Measurements from ENCODE around the gene TMSB4Y.
A peak's percentile ranks its signal among the peaks of the same experiment; 100 is the strongest.

Gene TMSB4Y

DNA sequence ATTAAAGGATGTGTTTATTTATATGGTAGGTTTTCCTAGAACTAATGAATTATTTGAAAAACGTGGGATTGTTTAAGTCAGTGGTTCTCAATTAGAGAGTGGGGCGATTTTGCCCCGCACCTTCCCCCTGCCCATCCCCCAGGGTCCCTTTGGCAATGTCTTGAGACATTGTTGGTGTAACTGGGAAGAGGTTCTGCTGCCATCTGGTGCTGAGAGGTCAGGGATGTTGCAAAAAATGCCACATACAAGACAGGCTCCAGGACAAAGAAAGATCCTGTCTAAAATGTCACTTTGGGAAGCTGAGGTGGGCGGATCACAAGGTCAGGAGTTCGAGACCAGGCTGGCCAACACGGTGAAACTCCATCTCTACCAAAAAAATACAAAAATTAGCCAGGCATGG is 25.8 kb downstream of the TMSB4Y start:
- H3K4me1 ChIP-seq (ENCODE audit: control insufficient read depth in 1 of 2, insufficient read depth in 2 of 2, low read length in 2 of 2): no peaks in the 10 kb centered on the region
- H3K4me3 ChIP-seq (ENCODE audit: low read depth, low read length): no peak overlapping the region
- no peaks in the 10 kb centered on the region for H3K9me3 ChIP-seq (ENCODE audit: insufficient read depth, low read depth, low read length)
- H3K18ac ChIP-seq (ENCODE audit: low read length): no peak overlapping the region
- no peak overlapping the region for H3K14ac ChIP-seq (ENCODE audit: low read length)
- H4K12ac ChIP-seq (ENCODE audit: low read depth, low read length): no peak overlapping the region
- H2AFZ ChIP-seq (ENCODE audit: insufficient read depth, low read length, poor library complexity): no peak overlapping the region
- H4K8ac ChIP-seq (ENCODE audit: low read depth, low read length): no peak overlapping the region
- no peak overlapping the region for H3K4ac ChIP-seq (ENCODE audit: low read depth, low read length)
- H4K91ac ChIP-seq (ENCODE audit: low read depth, low read length): no peak overlapping the region
- no peak overlapping the region for H3K9ac ChIP-seq (ENCODE audit: low read length)
- no peaks in the 10 kb centered on the region for H3K79me1 ChIP-seq (ENCODE audit: low read length)
- H3K36me3 ChIP-seq (ENCODE audit: control insufficient read depth in 1 of 2, insufficient read depth in 2 of 2, low read length in 2 of 2): no peaks in the 10 kb centered on the region
- no peak overlapping the region for H2BK12ac ChIP-seq (ENCODE audit: low read length)
- H3K27me3 ChIP-seq (ENCODE audit: insufficient read depth, low read length): no peaks in the 10 kb centered on the region
- no CpG with 5 or more reads among the region's 6 CpGs for WGBS (ENCODE audit: extremely low coverage, insufficient coverage, insufficient read length)
- H2AK5ac ChIP-seq (ENCODE audit: low read length): no peak overlapping the region
- peak in 1 of 2 donors; percentile 35 for DNase-seq
- no peak overlapping the region for H2BK5ac ChIP-seq (ENCODE audit: low read depth, low read length, poor library complexity)
- H3K4me2 ChIP-seq (ENCODE audit: low read length): no peak overlapping the region
- no peaks in the 10 kb centered on the region for H3K79me2 ChIP-seq (ENCODE audit: control insufficient read depth, insufficient read depth, low read length, poor library complexity)
- no peak overlapping the region for H3K23ac ChIP-seq (ENCODE audit: low read length)
- H3K27ac ChIP-seq (ENCODE audit: low read depth, low read length): no peak overlapping the region
- H2BK120ac ChIP-seq (ENCODE audit: insufficient read depth, low read length, poor library complexity): no peak overlapping the region

DNA sequence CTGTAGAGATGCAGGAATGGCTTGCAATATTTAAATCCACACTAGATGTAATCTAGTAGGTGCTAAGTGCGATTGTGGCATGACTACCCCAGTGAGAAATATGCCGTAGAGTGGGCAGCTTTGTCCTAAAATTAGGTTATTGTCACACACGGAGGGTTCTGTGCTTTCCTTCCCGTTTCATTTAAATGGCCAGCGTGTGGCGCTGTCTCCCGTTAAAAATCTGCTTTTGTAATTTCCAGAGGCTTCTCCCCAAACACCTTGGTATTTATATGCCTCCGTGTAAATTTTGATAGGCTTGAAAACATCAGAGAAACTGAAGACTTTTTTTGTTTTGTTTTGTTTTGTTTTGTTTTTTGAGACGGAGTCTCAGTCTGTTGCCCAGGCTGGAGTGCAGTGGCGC is 34.9 kb downstream of the TMSB4Y start:
- Histone ChIP-seq H2BK120ac (ENCODE audit: insufficient read depth, low read length, poor library complexity) (no peak overlapping the region), H3K27me3 (ENCODE audit: insufficient read depth, low read length) (no peaks in the 10 kb centered on the region), H4K8ac (ENCODE audit: low read depth, low read length) (peak overlapping the region; percentile 54), H3K36me3 (ENCODE audit: control insufficient read depth in 1 of 2, insufficient read depth in 2 of 2, low read length in 2 of 2) (no peaks in the 10 kb centered on the region), H4K12ac (ENCODE audit: low read depth, low read length) (no peak overlapping the region), H3K4me3 (ENCODE audit: low read depth, low read length) (no peak overlapping the region), H3K27ac (ENCODE audit: low read depth, low read length) (no peak overlapping the region), H3K23ac (ENCODE audit: low read length) (no peak overlapping the region), H2BK5ac (ENCODE audit: low read depth, low read length, poor library complexity) (no peak overlapping the region), H3K79me1 (ENCODE audit: low read length) (no peaks in the 10 kb centered on the region), H4K91ac (ENCODE audit: low read depth, low read length) (peak overlapping the region; percentile 37), H3K4ac (ENCODE audit: low read depth, low read length) (no peak overlapping the region), H3K9ac (ENCODE audit: low read length) (no peak overlapping the region), H3K14ac (ENCODE audit: low read length) (no peak overlapping the region), H2BK12ac (ENCODE audit: low read length) (no peak overlapping the region), H3K4me1 (ENCODE audit: control insufficient read depth in 1 of 2, insufficient read depth in 2 of 2, low read length in 2 of 2) (no peaks in the 10 kb centered on the region), H3K4me2 (ENCODE audit: low read length) (no peak overlapping the region), H2AFZ (ENCODE audit: insufficient read depth, low read length, poor library complexity) (no peak overlapping the region), H3K18ac (ENCODE audit: low read length) (no peak overlapping the region), H3K9me3 (ENCODE audit: insufficient read depth, low read depth, low read length) (no peaks in the 10 kb centered on the region), H2AK5ac (ENCODE audit: low read length) (no peak overlapping the region), H3K79me2 (ENCODE audit: control insufficient read depth, insufficient read depth, low read length, poor library complexity) (no peaks in the 10 kb centered on the region)
- WGBS (ENCODE audit: extremely low coverage, insufficient coverage, insufficient read length): no CpG with 5 or more reads among the region's 10 CpGs
- peak in 1 of 2 donors; percentile 2 for DNase-seq

DNA sequence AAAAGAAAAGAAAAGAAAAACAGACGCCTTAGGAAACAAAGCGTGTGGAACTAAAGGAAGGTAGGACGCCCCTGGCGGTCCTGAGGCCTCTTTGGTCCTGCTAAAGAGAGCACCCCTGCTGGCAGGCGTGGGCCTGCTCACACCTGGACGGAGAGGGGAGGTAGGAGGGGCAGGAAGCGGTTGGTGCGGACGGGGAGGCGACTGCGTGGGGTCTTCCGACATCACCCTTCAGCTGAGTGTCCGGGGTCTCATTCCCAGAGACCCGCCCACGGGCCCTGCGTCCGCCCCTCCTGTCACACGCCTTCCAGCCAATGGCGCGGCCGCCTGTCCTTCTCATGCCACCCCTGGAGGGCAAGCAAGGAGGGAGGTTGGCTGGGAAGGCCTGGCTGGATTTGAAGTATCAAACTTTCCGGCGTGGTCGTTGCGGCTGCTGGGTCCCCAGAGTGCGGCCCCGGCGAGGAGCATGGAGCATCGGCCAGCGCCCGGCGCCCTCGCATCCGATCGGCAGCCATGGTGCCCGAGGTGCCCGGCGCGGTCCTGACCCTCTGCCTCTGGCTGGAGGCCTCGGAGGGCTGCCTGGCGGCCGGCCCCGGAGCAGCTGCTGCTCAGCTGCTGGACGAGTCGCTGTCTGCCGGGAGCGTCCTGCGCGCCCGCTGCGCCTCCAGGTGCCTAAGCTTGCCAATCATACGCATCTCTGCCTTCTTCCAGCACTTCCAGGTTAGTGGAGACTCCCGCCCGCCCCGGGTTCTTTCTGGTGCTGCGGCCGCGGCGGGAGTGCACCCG is 47.8 kb downstream of the TMSB4Y start:
- no peaks in the 10 kb centered on the region for H3K27me3 ChIP-seq (ENCODE audit: insufficient read depth, low read length)
- H3K9ac ChIP-seq (ENCODE audit: low read length): no peak overlapping the region
- peaks cover 3% of the 10 kb centered on the region for H3K79me1 ChIP-seq (ENCODE audit: low read length)
- no peak overlapping the region for H2AK5ac ChIP-seq (ENCODE audit: low read length)
- H3K4ac ChIP-seq (ENCODE audit: low read depth, low read length): no peak overlapping the region
- peak overlapping the region; percentile 48 for H3K14ac ChIP-seq (ENCODE audit: low read length)
- no peak overlapping the region for H4K12ac ChIP-seq (ENCODE audit: low read depth, low read length)
- H3K36me3 ChIP-seq (ENCODE audit: control insufficient read depth in 1 of 2, insufficient read depth in 2 of 2, low read length in 2 of 2): no peaks in the 10 kb centered on the region
- H3K79me2 ChIP-seq (ENCODE audit: control insufficient read depth, insufficient read depth, low read length, poor library complexity): no peaks in the 10 kb centered on the region
- peak overlapping the region; percentile 81 for H3K4me3 ChIP-seq (ENCODE audit: low read depth, low read length)
- peak overlapping the region; percentile 90 for H3K4me2 ChIP-seq (ENCODE audit: low read length)
- peak overlapping the region; percentile 62 for H2BK12ac ChIP-seq (ENCODE audit: low read length)
- peak in 1 of 2 donors; percentile 19 for DNase-seq
- H2BK5ac ChIP-seq (ENCODE audit: low read depth, low read length, poor library complexity): peak overlapping the region; percentile 37
- H3K4me1 ChIP-seq (ENCODE audit: control insufficient read depth in 1 of 2, insufficient read depth in 2 of 2, low read length in 2 of 2): peaks cover 6 to 7% of the 10 kb centered on the region in 2 experiments
- peak overlapping the region; percentile 29 for H4K91ac ChIP-seq (ENCODE audit: low read depth, low read length)
- no peak overlapping the region for H2AFZ ChIP-seq (ENCODE audit: insufficient read depth, low read length, poor library complexity)
- whole genome bisulfite sequencing (ENCODE audit: extremely low coverage, insufficient coverage, insufficient read length): no CpG with 5 or more reads among the region's 60 CpGs
- no peak overlapping the region for H3K23ac ChIP-seq (ENCODE audit: low read length)
- H3K18ac ChIP-seq (ENCODE audit: low read length): peak overlapping the region; percentile 89
- peaks cover under 1% of the 10 kb centered on the region for H3K9me3 ChIP-seq (ENCODE audit: insufficient read depth, low read depth, low read length)
- peak overlapping the region; percentile 39 for H3K27ac ChIP-seq (ENCODE audit: low read depth, low read length)
- H4K8ac ChIP-seq (ENCODE audit: low read depth, low read length): no peak overlapping the region
- H2BK120ac ChIP-seq (ENCODE audit: insufficient read depth, low read length, poor library complexity): peak overlapping the region; percentile 55

DNA sequence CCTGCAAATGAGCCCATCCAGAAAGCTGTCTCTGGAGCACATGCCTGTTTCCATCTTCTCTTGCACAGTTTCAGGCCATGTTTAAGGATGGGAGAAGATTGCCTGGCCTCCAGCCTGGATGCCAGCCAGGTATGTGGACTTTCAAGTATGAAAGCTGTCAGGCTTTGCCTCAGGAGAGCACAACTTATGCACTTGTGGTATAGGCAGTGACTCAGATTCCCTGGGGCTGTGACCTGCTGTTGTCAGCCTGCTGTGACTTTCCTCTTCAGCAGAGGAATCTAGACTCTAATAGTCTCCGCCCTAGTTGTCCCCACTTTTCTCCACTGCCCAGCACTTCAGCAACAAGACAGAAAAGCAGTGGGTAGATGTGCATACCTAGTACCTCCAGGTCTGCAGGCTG is 51.0 kb downstream of the TMSB4Y start:
- Histone ChIP-seq H3K4ac (ENCODE audit: low read depth, low read length) (no peak overlapping the region), H3K4me3 (ENCODE audit: low read depth, low read length) (no peak overlapping the region), H4K12ac (ENCODE audit: low read depth, low read length) (no peak overlapping the region), H2AFZ (ENCODE audit: insufficient read depth, low read length, poor library complexity) (no peak overlapping the region), H4K91ac (ENCODE audit: low read depth, low read length) (no peak overlapping the region), H3K18ac (ENCODE audit: low read length) (no peak overlapping the region), H4K8ac (ENCODE audit: low read depth, low read length) (no peak overlapping the region), H2BK12ac (ENCODE audit: low read length) (no peak overlapping the region), H2AK5ac (ENCODE audit: low read length) (no peak overlapping the region), H3K9ac (ENCODE audit: low read length) (no peak overlapping the region), H3K23ac (ENCODE audit: low read length) (no peak overlapping the region), H3K79me1 (ENCODE audit: low read length) (peaks cover 3% of the 10 kb centered on the region), H3K27me3 (ENCODE audit: insufficient read depth, low read length) (no peaks in the 10 kb centered on the region), H3K4me1 (ENCODE audit: control insufficient read depth in 1 of 2, insufficient read depth in 2 of 2, low read length in 2 of 2) (peaks cover 6 to 7% of the 10 kb centered on the region in 2 experiments), H3K79me2 (ENCODE audit: control insufficient read depth, insufficient read depth, low read length, poor library complexity) (no peaks in the 10 kb centered on the region), H2BK5ac (ENCODE audit: low read depth, low read length, poor library complexity) (no peak overlapping the region), H3K36me3 (ENCODE audit: control insufficient read depth in 1 of 2, insufficient read depth in 2 of 2, low read length in 2 of 2) (no peaks in the 10 kb centered on the region), H3K27ac (ENCODE audit: low read depth, low read length) (no peak overlapping the region), H3K14ac (ENCODE audit: low read length) (no peak overlapping the region), H3K4me2 (ENCODE audit: low read length) (no peak overlapping the region), H3K9me3 (ENCODE audit: insufficient read depth, low read depth, low read length) (no peaks in the 10 kb centered on the region), H2BK120ac (ENCODE audit: insufficient read depth, low read length, poor library complexity) (no peak overlapping the region)
- peak in 1 of 2 donors; percentile 81 for DNase-seq
- WGBS (ENCODE audit: extremely low coverage, insufficient coverage, insufficient read length): no CpG with 5 or more reads among the region's 1 CpG
